Loucy (cell line): ENCODE results near the gene PITRM1.

Source experiments
- EZH2phosphoT487 ChIP-seq: fragments of 200-600 bp; IDR thresholded peaks from 2 replicates; pipeline ENCODE4 v1.6.1; 2018; ENCODE audit warnings: antibody characterized with exemption, mild to moderate bottlenecking, moderate library complexity, borderline replicate concordance
- TF ChIP-seq, protein P1 (sequence below): fragments of 200-600 bp; sonication (generic); conservative IDR thresholded peaks from 2 replicates; pipeline ENCODE4 v1.5.1; 2014; ENCODE audit warnings: mild to moderate bottlenecking, antibody characterized with exemption, low read length

GRCh38 chr10:3105905-3106304 is 66.7 kb downstream of the PITRM1 start:
- TF ChIP-seq, protein P1, sequence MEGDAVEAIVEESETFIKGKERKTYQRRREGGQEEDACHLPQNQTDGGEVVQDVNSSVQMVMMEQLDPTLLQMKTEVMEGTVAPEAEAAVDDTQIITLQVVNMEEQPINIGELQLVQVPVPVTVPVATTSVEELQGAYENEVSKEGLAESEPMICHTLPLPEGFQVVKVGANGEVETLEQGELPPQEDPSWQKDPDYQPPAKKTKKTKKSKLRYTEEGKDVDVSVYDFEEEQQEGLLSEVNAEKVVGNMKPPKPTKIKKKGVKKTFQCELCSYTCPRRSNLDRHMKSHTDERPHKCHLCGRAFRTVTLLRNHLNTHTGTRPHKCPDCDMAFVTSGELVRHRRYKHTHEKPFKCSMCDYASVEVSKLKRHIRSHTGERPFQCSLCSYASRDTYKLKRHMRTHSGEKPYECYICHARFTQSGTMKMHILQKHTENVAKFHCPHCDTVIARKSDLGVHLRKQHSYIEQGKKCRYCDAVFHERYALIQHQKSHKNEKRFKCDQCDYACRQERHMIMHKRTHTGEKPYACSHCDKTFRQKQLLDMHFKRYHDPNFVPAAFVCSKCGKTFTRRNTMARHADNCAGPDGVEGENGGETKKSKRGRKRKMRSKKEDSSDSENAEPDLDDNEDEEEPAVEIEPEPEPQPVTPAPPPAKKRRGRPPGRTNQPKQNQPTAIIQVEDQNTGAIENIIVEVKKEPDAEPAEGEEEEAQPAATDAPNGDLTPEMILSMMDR = no peak
- TF ChIP-seq EZH2phosphoT487 = no peak
